Activated CD8-positive, alpha-beta memory T cell treated with anti-CD3 and anti-CD28 coated beads, Interleukin-2, amount 50 U/mL, for 48 hours (primary cell): ENCODE results near the gene RASL10A.

Source experiments
- DNase-seq: peaks from one replicate; pipeline ENCODE4 v3.0.0-alpha.2; 2020

The RASL10A gene

GRCh38 chr22:29317827-29318454, 2.4 kb upstream of the RASL10A start:
- no peak for DNase-seq

GRCh38 chr22:29316141-29316828, 788 bp upstream of the RASL10A start:
- no peak for DNase-seq

- DNase-seq: peak; percentile 59
Observed at GRCh38 chr22:29314537-29315285, 786 bp downstream of the RASL10A start.

GRCh38 chr22:29313576-29314466, 1.7 kb downstream of the RASL10A start:
- DNase-seq: peak; percentile 51

- peak; percentile 80 for DNase-seq
Observed at GRCh38 chr22:29313126-29313575, 2.3 kb downstream of the RASL10A start.

GRCh38 chr22:29312218-29313125, 3.0 kb downstream of the RASL10A start:
- peak; percentile 53 for DNase-seq

GRCh38 chr22:29311464-29312217, 3.9 kb downstream of the RASL10A start:
- DNase-seq: peak; percentile 51

GRCh38 chr22:29310863-29311339, 4.6 kb downstream of the RASL10A start:
- peak; percentile 80 for DNase-seq

GRCh38 chr22:29310065-29310862, 5.2 kb downstream of the RASL10A start:
- DNase-seq: peak; percentile 50

GRCh38 chr22:29309332-29310064, 6.0 kb downstream of the RASL10A start:
- DNase-seq: peak; percentile 54

- DNase-seq: peak; percentile 64
Observed at GRCh38 chr22:29308791-29309262, 6.7 kb downstream of the RASL10A start.

GRCh38 chr22:29308148-29308790, 7.2 kb downstream of the RASL10A start:
- no peak for DNase-seq

- DNase-seq: no peak
Observed at GRCh38 chr22:29307596-29308147, 7.8 kb downstream of the RASL10A start.

GRCh38 chr22:29306835-29307595, 8.5 kb downstream of the RASL10A start:
- peak; percentile 67 for DNase-seq

GRCh38 chr22:29306175-29306834, 9.2 kb downstream of the RASL10A start, which contains the start of gene GAS2L1:
GAS2L1 (plus strand) TSS chr22:29306650; CDS start chr22:29308106, 1,456 bp downstream.
- DNase-seq: peak; percentile 82

GRCh38 chr22:29305836-29306174, 9.7 kb downstream of the RASL10A start:
- DNase-seq: no peak
